ENCODE results near the gene GBF1.
A peak's percentile ranks its signal among the peaks of the same experiment; 100 is the strongest.

GBF1 gene

GRCh38 chr10:102409604-102410428 lies 164.5 kb downstream of the GBF1 start:
- H3K4me3 ChIP-seq (ENCODE audit: low read depth, low read length), result no peak overlapping the region
- H3K27me3 ChIP-seq (ENCODE audit: control insufficient read depth, insufficient read depth, low read length), result no peaks in the 10 kb centered on the region

GRCh38 chr10:102410429-102411073 lies 165.2 kb downstream of the GBF1 start:
- Histone ChIP-seq H3K27ac (peak overlapping the region; percentile 43), H2AFZ (peak overlapping the region; percentile 70), H3K27me3 (ENCODE audit: control insufficient read depth, insufficient read depth, low read length) (no peaks in the 10 kb centered on the region), H3K9me3 (ENCODE audit: control insufficient read depth, low read length) (no peaks in the 10 kb centered on the region), H3K4me3 (ENCODE audit: low read depth, low read length) (no peak overlapping the region), H3K4me2 (ENCODE audit: low read length) (no peak overlapping the region), H3K4me1 (peaks cover 12% of the 10 kb centered on the region), H3K36me3 (ENCODE audit: control insufficient read depth, insufficient read depth, low read length) (no peaks in the 10 kb centered on the region), H3K79me2 (no peaks in the 10 kb centered on the region), H3K9ac (no peak overlapping the region)
- no peak for TF ChIP-seq CTCF (IDR thresholded peaks at IDR 0.05)

More at GRCh38 chr10:102409604-102410428, 164.5 kb downstream of the GBF1 start:
- peak overlapping the region; percentile 43 for H3K27ac ChIP-seq
- H3K36me3 ChIP-seq (ENCODE audit: control insufficient read depth, insufficient read depth, low read length), result no peaks in the 10 kb centered on the region
- H2AFZ ChIP-seq, result peak overlapping the region; percentile 70
- no peak for TF ChIP-seq CTCF (IDR thresholded peaks at IDR 0.05)
- no peak overlapping the region for H3K9ac ChIP-seq
- H3K79me2 ChIP-seq, result no peaks in the 10 kb centered on the region
- H3K4me1 ChIP-seq, result peaks cover 12% of the 10 kb centered on the region
- H3K4me2 ChIP-seq (ENCODE audit: low read length), result peak overlapping the region; percentile 51
- no peaks in the 10 kb centered on the region for H3K9me3 ChIP-seq (ENCODE audit: control insufficient read depth, low read length)

- no peak overlapping the region for H2AFZ ChIP-seq
- no peak for TF ChIP-seq CTCF (IDR thresholded peaks at IDR 0.05)
- H3K27me3 ChIP-seq (ENCODE audit: control insufficient read depth, insufficient read depth, low read length), result no peaks in the 10 kb centered on the region
- no peak overlapping the region for H3K9ac ChIP-seq
- no peak overlapping the region for H3K4me2 ChIP-seq (ENCODE audit: low read length)
- H3K9me3 ChIP-seq (ENCODE audit: control insufficient read depth, low read length), result no peaks in the 10 kb centered on the region
- H3K36me3 ChIP-seq (ENCODE audit: control insufficient read depth, insufficient read depth, low read length), result no peaks in the 10 kb centered on the region
- H3K4me1 ChIP-seq, result peaks cover 12% of the 10 kb centered on the region
- no peak overlapping the region for H3K4me3 ChIP-seq (ENCODE audit: low read depth, low read length)
- H3K79me2 ChIP-seq, result no peaks in the 10 kb centered on the region
- H3K27ac ChIP-seq, result no peak overlapping the region
These were observed 166.3 kb downstream of the GBF1 start for GRCh38 chr10:102411341-102412255.

- no peaks in the 10 kb centered on the region for H3K27me3 ChIP-seq (ENCODE audit: control insufficient read depth, insufficient read depth, low read length)
These were observed 167.0 kb downstream of the GBF1 start for GRCh38 chr10:102412293-102412692.

More at GRCh38 chr10:102412293-102412692, 167.0 kb downstream of the GBF1 start:
- H3K36me3 ChIP-seq (ENCODE audit: control insufficient read depth, insufficient read depth, low read length), result no peaks in the 10 kb centered on the region
- peaks cover 12% of the 10 kb centered on the region for H3K4me1 ChIP-seq
- TF ChIP-seq CTCF (IDR thresholded peaks at IDR 0.05), result no peak
- H3K79me2 ChIP-seq, result no peaks in the 10 kb centered on the region
- no peak overlapping the region for H3K4me2 ChIP-seq (ENCODE audit: low read length)
- H3K9ac ChIP-seq, result no peak overlapping the region
- H3K27ac ChIP-seq, result no peak overlapping the region
- no peaks in the 10 kb centered on the region for H3K9me3 ChIP-seq (ENCODE audit: control insufficient read depth, low read length)
- H3K4me3 ChIP-seq (ENCODE audit: low read depth, low read length), result no peak overlapping the region
- H2AFZ ChIP-seq, result no peak overlapping the region
